Naive B cell (primary cell): ENCODE measurements around the gene PPP1R13B. TPM values are rescaled to one million over a fixed set of nuclear protein-coding genes. Genes with fewer than 3 reads are reported as not detected.
A peak's percentile ranks its signal among the peaks of the same experiment; 100 is the strongest.

Source experiments
- ATAC-seq, 2 donors: fragments of 150-1000 bp; cut with Tn5 transposase; 2 replicates each; pipeline ENCODE4 v1.10.0; 2021; ENCODE audit warnings: low read depth in 2 of 2, mild to moderate bottlenecking in 2 of 2, moderate library complexity in 2 of 2
- DNase-seq: peaks from one replicate; pipeline ENCODE4 v3.0.0; 2022
- H3K27ac Mint-ChIP-seq, 6 donors: one replicate each; pipeline ENCODE4 v1.8.0; 2020 to 2022; ENCODE audit warnings: mild to moderate bottlenecking in 6 of 6, mixed read lengths in 6 of 6, moderate library complexity in 5 of 6, inconsistent platforms in 2 of 6
- H3K27me3 Mint-ChIP-seq, 3 donors: one replicate each; pipeline ENCODE4 v1.8.0; 2021 to 2022; ENCODE audit warnings: mixed read lengths in 3 of 3, mild to moderate bottlenecking in 1 of 3
- H3K36me3 Mint-ChIP-seq, 2 donors: one replicate each; pipeline ENCODE4 v1.8.0; 2020 to 2022; ENCODE audit warnings: mixed read lengths in 2 of 2, inconsistent platforms in 1 of 2, mild to moderate bottlenecking in 1 of 2
- H3K4me1 Mint-ChIP-seq, 3 donors: one replicate each; pipeline ENCODE4 v1.8.0; 2020 to 2022; ENCODE audit warnings: mixed read lengths in 3 of 3, inconsistent platforms in 1 of 3, mild to moderate bottlenecking in 1 of 3, moderate library complexity in 1 of 3
- H3K4me3 Mint-ChIP-seq, 8 donors: one replicate each; pipeline ENCODE4 v1.8.0; 2020 to 2022; ENCODE audit warnings: mild to moderate bottlenecking in 8 of 8, mixed read lengths in 8 of 8, moderate library complexity in 8 of 8, inconsistent platforms in 2 of 8
- H3K9me3 Mint-ChIP-seq, 7 donors: one replicate each; pipeline ENCODE4 v1.8.0; 2020 to 2022; ENCODE audit warnings: mixed read lengths in 7 of 7, mild to moderate bottlenecking in 5 of 7, inconsistent platforms in 2 of 7, moderate library complexity in 1 of 7
- polyA plus RNA-seq, 6 donors: library from polyadenylated mRNA; unstranded; fragments of 300-500 nt; fragmentation: Illumina TruSeq; gene quantifications; one replicate each; pipeline ENCODE4 v1.2.3, GENCODE V29; 2021; ENCODE audit warnings: low read depth in 6 of 6

The PPP1R13B gene
- polyA plus RNA-seq, 6 donors from 2014 or later: 0.65 to 4.6 (median 1.8) TPM; not detected in 1

- H3K36me3 Mint-ChIP-seq: no peaks in the 10 kb centered on the region
- H3K4me1 Mint-ChIP-seq: peaks cover 10 to 29% (median 12%) of the 10 kb centered on the region in 3 donors
- peak overlapping the region in 2 of 6 donors; percentile 87 to 89 for H3K27ac Mint-ChIP-seq
- peak overlapping the region in 2 of 8 donors; percentile 57 to 68 for H3K4me3 Mint-ChIP-seq
- no peak for ATAC-seq
- peaks cover 0 to 5% (median 0%) of the 10 kb centered on the region in 7 donors for H3K9me3 Mint-ChIP-seq
- DNase-seq: no peak
- peaks cover 0 to under 1% (median 0%) of the 10 kb centered on the region in 3 donors for H3K27me3 Mint-ChIP-seq
These were observed 27.6 kb upstream of the PPP1R13B start for GRCh38 chr14:103875010-103875409.

- H3K4me1 Mint-ChIP-seq: peaks cover 6 to 28% (median 12%) of the 10 kb centered on the region in 3 donors
- H3K4me3 Mint-ChIP-seq: peak overlapping the region; percentile 83 to 94 (median 86)
- H3K27me3 Mint-ChIP-seq: peaks cover 0 to 13% (median 7%) of the 10 kb centered on the region in 3 donors
- DNase-seq (peak; percentile 19), ATAC-seq (peak; percentile 53 to 60)
- H3K27ac Mint-ChIP-seq: peak overlapping the region; percentile 39 to 80 (median 63)
- peaks cover 0 to 5% (median 0%) of the 10 kb centered on the region in 7 donors for H3K9me3 Mint-ChIP-seq
- H3K36me3 Mint-ChIP-seq: no peaks in the 10 kb centered on the region
These were observed 25.2 kb upstream of the PPP1R13B start for GRCh38 chr14:103872481-103873113.

DNA sequence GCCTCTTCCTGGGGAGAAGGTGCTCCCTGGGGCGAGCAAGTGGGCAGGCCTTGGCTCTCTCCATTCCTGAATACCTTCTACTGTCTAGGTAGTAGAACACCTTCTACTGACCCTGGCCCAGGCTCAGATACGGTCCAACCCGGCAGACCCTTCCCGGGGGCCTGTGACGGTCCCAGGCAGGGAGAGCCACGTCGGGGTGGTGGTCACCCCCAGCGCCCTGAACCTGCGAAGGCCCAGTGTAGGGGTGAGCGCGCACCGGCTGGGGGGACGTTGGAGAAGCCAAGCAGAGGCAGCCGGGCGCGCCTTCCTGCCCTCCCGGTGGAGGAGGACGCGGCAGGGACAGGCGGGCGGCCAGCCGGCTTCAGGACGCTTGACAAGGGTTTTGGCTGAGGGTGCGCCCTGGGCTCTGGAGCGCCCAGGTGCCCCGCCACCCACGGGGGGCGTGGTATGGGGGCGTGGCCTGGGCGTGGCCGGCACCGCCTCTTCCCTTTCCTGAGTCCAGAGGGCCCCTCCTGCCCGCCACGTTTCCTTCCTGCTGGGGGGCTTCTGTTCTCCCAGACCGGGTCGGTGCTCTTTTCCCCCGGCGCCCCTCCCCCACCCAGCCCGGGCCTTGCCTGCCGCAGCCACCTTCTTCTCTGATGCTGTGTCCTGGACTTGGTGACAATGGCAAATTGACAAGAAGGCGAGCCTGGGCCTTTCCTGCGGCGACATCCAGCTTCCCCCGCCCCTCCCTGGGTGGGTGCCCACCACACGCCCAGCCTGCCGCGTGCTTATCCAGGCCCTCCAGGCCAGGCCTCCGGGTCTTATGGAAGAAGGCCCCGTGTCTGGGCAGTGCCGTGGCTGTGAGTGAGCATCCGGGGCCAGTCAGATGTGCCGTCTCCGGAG is 24.5 kb upstream of the PPP1R13B start:
- Mint-ChIP-seq H3K9me3 (peaks cover 0 to 5% (median 0%) of the 10 kb centered on the region in 7 donors), H3K27ac (peak overlapping the region in 5 of 6 donors; percentile 39 to 80 (median 73)), H3K36me3 (no peaks in the 10 kb centered on the region), H3K4me1 (peaks cover 6 to 22% (median 12%) of the 10 kb centered on the region in 3 donors), H3K4me3 (peak overlapping the region; percentile 83 to 94 (median 86)), H3K27me3 (peaks cover 0 to 13% (median 7%) of the 10 kb centered on the region in 3 donors)
- ATAC-seq (peak; percentile 85 to 90), DNase-seq (peak; percentile 76)

DNA sequence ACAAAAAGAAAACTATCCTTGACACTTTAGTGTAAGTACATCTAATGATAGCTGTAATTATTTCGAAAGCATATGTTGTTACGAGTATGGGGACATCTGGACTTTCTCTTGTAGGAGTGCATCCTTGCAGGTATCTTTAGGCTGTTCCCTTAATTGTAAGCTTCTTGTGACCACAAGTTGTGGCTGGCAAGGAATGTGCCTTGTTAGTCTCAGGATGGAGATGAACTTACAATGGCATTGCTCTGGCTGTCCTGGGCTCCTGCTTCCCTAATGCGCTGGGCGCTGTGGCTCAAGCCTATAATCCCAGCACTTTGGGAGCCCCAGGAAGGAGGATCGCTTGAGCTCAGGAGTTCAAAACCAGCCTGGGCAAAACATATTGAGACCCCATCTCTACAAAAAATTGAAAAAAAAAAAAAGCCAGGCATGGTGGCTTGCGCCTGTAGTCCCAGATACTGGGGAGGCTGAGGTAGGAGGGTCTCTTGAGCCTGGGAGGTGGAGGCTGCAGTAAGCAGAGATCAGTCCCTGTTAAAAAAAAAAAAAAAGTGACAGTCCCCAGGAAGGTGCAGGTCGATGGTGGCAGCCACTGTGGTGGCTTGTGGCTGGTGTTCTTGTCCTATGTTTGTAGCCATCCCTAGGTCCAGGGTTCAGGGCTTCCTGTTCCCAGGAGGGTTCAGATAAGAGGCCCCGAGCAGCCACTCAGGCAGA is 23.7 kb upstream of the PPP1R13B start:
- Mint-ChIP-seq H3K27ac (peak overlapping the region in 1 of 6 donors; percentile 73), H3K4me3 (peak overlapping the region; percentile 62 to 94 (median 80)), H3K27me3 (peaks cover 0 to 13% (median 7%) of the 10 kb centered on the region in 3 donors)

GRCh38 chr14:103870144-103870876 is 22.9 kb upstream of the PPP1R13B start:
- H3K27me3 Mint-ChIP-seq: peaks cover 0 to 13% (median 7%) of the 10 kb centered on the region in 3 donors
- H3K9me3 Mint-ChIP-seq: peaks cover 0 to 4% (median 0%) of the 10 kb centered on the region in 7 donors
- ATAC-seq (no peak), DNase-seq (no peak)
- no peak overlapping the region for H3K27ac Mint-ChIP-seq
- peak overlapping the region in 1 of 8 donors; percentile 44 for H3K4me3 Mint-ChIP-seq
- no peaks in the 10 kb centered on the region for H3K36me3 Mint-ChIP-seq
- peaks cover 6 to 21% (median 11%) of the 10 kb centered on the region in 3 donors for H3K4me1 Mint-ChIP-seq

More for the DNA sequence above, 23.7 kb upstream of the PPP1R13B start:
- no peak for DNase-seq
- no peaks in the 10 kb centered on the region for H3K36me3 Mint-ChIP-seq
- ATAC-seq: no peak
- peaks cover 6 to 21% (median 12%) of the 10 kb centered on the region in 3 donors for H3K4me1 Mint-ChIP-seq
- H3K9me3 Mint-ChIP-seq: peaks cover 0 to 5% (median 0%) of the 10 kb centered on the region in 7 donors

- H3K4me3 Mint-ChIP-seq: no peak overlapping the region
- no peaks in the 10 kb centered on the region for H3K36me3 Mint-ChIP-seq
- H3K27ac Mint-ChIP-seq: no peak overlapping the region
- peaks cover 0 to 13% (median 7%) of the 10 kb centered on the region in 3 donors for H3K27me3 Mint-ChIP-seq
- peaks cover 0 to 2% (median 0%) of the 10 kb centered on the region in 7 donors for H3K9me3 Mint-ChIP-seq
- DNase-seq (no peak), ATAC-seq (no peak)
- H3K4me1 Mint-ChIP-seq: peaks cover 5 to 16% (median 6%) of the 10 kb centered on the region in 3 donors
These were observed 22.2 kb upstream of the PPP1R13B start for GRCh38 chr14:103869406-103870143.

DNA sequence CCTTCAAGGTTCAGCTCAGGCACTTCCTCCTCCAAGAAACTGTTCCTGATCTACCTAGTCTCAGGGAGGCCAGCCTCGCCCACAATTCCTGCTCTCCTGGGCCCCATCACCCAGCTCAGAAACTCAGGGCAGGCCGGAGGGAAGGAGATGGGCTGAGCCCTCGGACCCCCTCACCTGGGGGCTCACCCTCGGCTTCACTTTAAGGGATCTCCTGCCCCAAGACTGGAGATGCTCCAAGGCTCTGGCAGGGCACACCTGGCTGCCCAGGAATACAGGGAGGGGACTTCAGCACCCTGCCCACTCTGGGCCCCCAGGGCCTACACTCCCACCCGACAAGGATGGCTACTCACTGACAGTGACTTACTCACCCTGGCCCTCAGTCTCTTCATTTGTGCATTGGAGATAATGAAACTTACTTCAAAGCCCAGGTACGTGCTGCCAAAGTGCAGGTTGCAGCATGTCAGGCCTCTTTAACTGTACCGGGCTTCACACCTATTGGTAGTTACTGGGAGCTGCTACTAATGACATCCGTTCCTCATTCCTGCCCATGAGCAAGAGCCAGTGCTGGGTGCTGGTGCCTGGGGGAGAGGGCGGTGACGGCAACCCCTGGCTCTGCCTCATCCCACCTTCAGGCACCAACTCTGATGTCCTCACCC is 21.0 kb upstream of the PPP1R13B start:
- H3K36me3 Mint-ChIP-seq: no peaks in the 10 kb centered on the region
- no peak overlapping the region for H3K27ac Mint-ChIP-seq
- peaks cover 0 to 13% (median 10%) of the 10 kb centered on the region in 3 donors for H3K27me3 Mint-ChIP-seq
- DNase-seq (no peak), ATAC-seq (no peak)
- H3K9me3 Mint-ChIP-seq: peaks cover 0 to 2% (median 0%) of the 10 kb centered on the region in 7 donors
- no peak overlapping the region for H3K4me3 Mint-ChIP-seq
- peaks cover 5 to 12% (median 6%) of the 10 kb centered on the region in 3 donors for H3K4me1 Mint-ChIP-seq

GRCh38 chr14:103867523-103867953 is 20.2 kb upstream of the PPP1R13B start:
- no peak for ATAC-seq
- Mint-ChIP-seq H3K4me3 (no peak overlapping the region), H3K27me3 (peaks cover 0 to 15% (median 13%) of the 10 kb centered on the region in 3 donors), H3K9me3 (peaks cover 0 to 2% (median 0%) of the 10 kb centered on the region in 7 donors), H3K4me1 (peaks cover 4 to 6% (median 4%) of the 10 kb centered on the region in 3 donors), H3K27ac (no peak overlapping the region), H3K36me3 (no peaks in the 10 kb centered on the region)
- no peak for DNase-seq

DNA sequence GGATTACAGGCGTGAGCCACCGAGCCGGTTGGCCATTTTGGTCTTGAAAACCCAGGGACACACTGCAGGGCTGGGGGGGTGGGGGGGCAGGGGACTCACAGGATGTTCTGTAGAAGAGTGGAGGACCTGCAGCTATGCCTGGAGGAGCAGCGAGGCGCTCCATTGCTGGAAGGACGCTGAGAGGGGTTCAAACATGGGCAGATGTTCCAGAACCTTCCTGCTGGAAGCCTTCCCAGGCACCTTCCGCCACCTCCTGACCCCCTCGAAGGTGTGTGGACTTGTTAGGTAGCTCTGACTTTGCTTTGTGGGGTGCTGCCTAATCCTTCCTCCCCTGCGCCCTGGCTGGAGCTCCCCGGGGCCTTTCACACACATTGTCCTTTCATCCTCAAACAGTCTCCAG is 19.6 kb upstream of the PPP1R13B start:
- Mint-ChIP-seq H3K9me3 (peaks cover 0 to 2% (median 0%) of the 10 kb centered on the region in 7 donors), H3K36me3 (no peaks in the 10 kb centered on the region), H3K4me3 (no peak overlapping the region), H3K27ac (peak overlapping the region in 1 of 6 donors; percentile 74), H3K27me3 (peaks cover 3 to 20% (median 18%) of the 10 kb centered on the region in 3 donors), H3K4me1 (peaks cover 0 to 1% (median 0%) of the 10 kb centered on the region in 3 donors)
- ATAC-seq: no peak
- no peak for DNase-seq

- Mint-ChIP-seq H3K9me3 (peaks cover 0 to 1% (median 0%) of the 10 kb centered on the region in 7 donors), H3K36me3 (no peaks in the 10 kb centered on the region), H3K27ac (no peak overlapping the region), H3K4me1 (no peaks in the 10 kb centered on the region), H3K4me3 (no peak overlapping the region), H3K27me3 (peaks cover 3 to 33% (median 15%) of the 10 kb centered on the region in 3 donors)
- ATAC-seq: no peak
- no peak for DNase-seq
These were observed 15.9 kb upstream of the PPP1R13B start for GRCh38 chr14:103863245-103863644.

- H3K27ac Mint-ChIP-seq: no peak overlapping the region
- H3K36me3 Mint-ChIP-seq: no peaks in the 10 kb centered on the region
- peaks cover 3 to 33% (median 11%) of the 10 kb centered on the region in 3 donors for H3K27me3 Mint-ChIP-seq
- H3K4me3 Mint-ChIP-seq: no peak overlapping the region
- no peaks in the 10 kb centered on the region for H3K4me1 Mint-ChIP-seq
- DNase-seq: no peak
- ATAC-seq: no peak
- peaks cover 0 to 1% (median 0%) of the 10 kb centered on the region in 7 donors for H3K9me3 Mint-ChIP-seq
These were observed 15.0 kb upstream of the PPP1R13B start for GRCh38 chr14:103862393-103862782.
